OCI-LY1 (cell line): ENCODE data around the gene CNTROB.

Experiments used
- H2AFZ ChIP-seq: fragments of 200-600 bp; sonication (generic), shearing (Covaris generic); 2 replicates; pipeline ENCODE4 v1.6.0; 2014; ENCODE audit warnings: antibody characterized with exemption, mild to moderate bottlenecking, low read length
- H3F3A ChIP-seq: fragments of 200-600 bp; sonication (generic), shearing (Covaris generic); 2 replicates; pipeline ENCODE4 v1.6.0; 2014; ENCODE audit warnings: mild to moderate bottlenecking, antibody characterized with exemption, low read length, moderate library complexity; ENCODE audit not compliant: insufficient read depth
- H3K27ac ChIP-seq: fragments of 200-600 bp; sonication (generic); 2 replicates; pipeline ENCODE4 v1.5.1; 2014; ENCODE audit warnings: low read length, mixed run types, mild to moderate bottlenecking, low read depth; ENCODE audit not compliant: poor library complexity, severe bottlenecking
- H3K27me3 ChIP-seq: fragments of 200-600 bp; sonication (generic); 2 replicates; pipeline ENCODE4 v1.6.0; 2014; ENCODE audit warnings: antibody characterized with exemption, mild to moderate bottlenecking, low read length, moderate library complexity; ENCODE audit not compliant: insufficient read depth
- H3K36me3 ChIP-seq: fragments of 200-600 bp; sonication (generic); 2 replicates; pipeline ENCODE4 v1.6.1; 2014; ENCODE audit warnings: mild to moderate bottlenecking, antibody characterized with exemption, low read length, moderate library complexity, mixed read lengths; ENCODE audit not compliant: insufficient read depth
- H3K4me1 ChIP-seq: fragments of 200-600 bp; sonication (generic); 2 replicates; pipeline ENCODE4 v1.5.1; 2014; ENCODE audit warnings: mild to moderate bottlenecking, low read length, moderate library complexity; ENCODE audit not compliant: insufficient read depth, severe bottlenecking
- H3K4me2 ChIP-seq: fragments of 200-600 bp; sonication (generic), shearing (Covaris generic); 2 replicates; pipeline ENCODE4 v1.6.1; 2014; ENCODE audit warnings: low read length
- H3K4me3 ChIP-seq: fragments of 200-600 bp; sonication (generic); 2 replicates; pipeline ENCODE4 v1.5.1; 2014; ENCODE audit warnings: low read length, low read depth, mild to moderate bottlenecking, mixed read lengths; ENCODE audit not compliant: poor library complexity, severe bottlenecking
- H3K79me2 ChIP-seq: fragments of 200-600 bp; shearing (Covaris generic); 2 replicates; pipeline ENCODE4 v1.6.1; 2016; ENCODE audit warnings: mixed run types, low read length, mixed read lengths; ENCODE audit not compliant: insufficient read depth
- H3K9ac ChIP-seq: fragments of 200-600 bp; sonication (generic), shearing (Covaris generic); 2 replicates; pipeline ENCODE4 v1.6.1; 2014; ENCODE audit warnings: mild to moderate bottlenecking, low read length, mixed read lengths
- H3K9me2 ChIP-seq: fragments of 200-600 bp; sonication (generic), shearing (Covaris generic); 2 replicates; pipeline ENCODE4 v1.6.1; 2014; ENCODE audit warnings: low read depth, mild to moderate bottlenecking, low read length, mixed read lengths
- H3K9me3 ChIP-seq: fragments of 200-600 bp; shearing (Covaris generic); 2 replicates; pipeline ENCODE4 v1.6.1; 2014; ENCODE audit warnings: low read length, mixed read lengths
- H4K20me1 ChIP-seq: fragments of 200-600 bp; sonication (generic), shearing (Covaris generic); 2 replicates; pipeline ENCODE4 v1.6.0; 2016; ENCODE audit warnings: mild to moderate bottlenecking, low read length; ENCODE audit not compliant: insufficient read depth
- CTCF ChIP-seq: fragments of 200-600 bp; sonication (generic), shearing (Covaris generic); IDR thresholded peaks from 2 replicates; pipeline ENCODE4 v1.5.1; 2017; ENCODE audit warnings: mild to moderate bottlenecking, antibody characterized with exemption, low read length, moderate library complexity, mixed read lengths
- EZH2 ChIP-seq: fragments of 200-600 bp; sonication (generic), shearing (Covaris generic); IDR thresholded peaks from 2 replicates; pipeline ENCODE4 v1.8.0; 2017; ENCODE audit warnings: borderline replicate concordance, mixed run types, mild to moderate bottlenecking, antibody characterized with exemption, low read length, moderate library complexity, mixed read lengths

Gene CNTROB

GRCh38 chr17:7912927-7913524 lies 19.0 kb upstream of the CNTROB start:
- H4K20me1 ChIP-seq = no peaks in the 10 kb centered on the region
- no peaks in the 10 kb centered on the region for H3F3A ChIP-seq
- H3K27me3 ChIP-seq = no peaks in the 10 kb centered on the region
- no peak overlapping the region for H3K4me3 ChIP-seq
- no peaks in the 10 kb centered on the region for H3K9me3 ChIP-seq
- H3K9ac ChIP-seq = no peak overlapping the region
- peaks cover 22% of the 10 kb centered on the region for H3K4me1 ChIP-seq
- TF ChIP-seq EZH2 (no peak), CTCF (peak; percentile 82)
- H3K36me3 ChIP-seq = peaks cover 46% of the 10 kb centered on the region
- no peaks in the 10 kb centered on the region for H3K79me2 ChIP-seq
- no peak overlapping the region for H3K4me2 ChIP-seq
- H2AFZ ChIP-seq = no peak overlapping the region
- no peak overlapping the region for H3K27ac ChIP-seq
- H3K9me2 ChIP-seq = no peaks in the 10 kb centered on the region

GRCh38 chr17:7915179-7915610 lies 16.8 kb upstream of the CNTROB start:
- H3K9me3 ChIP-seq = no peaks in the 10 kb centered on the region
- no peak for TF ChIP-seq CTCF
- no peak for TF ChIP-seq EZH2
- no peaks in the 10 kb centered on the region for H3F3A ChIP-seq
- H3K36me3 ChIP-seq = peaks cover 24% of the 10 kb centered on the region
- peak overlapping the region; percentile 52 for H3K27ac ChIP-seq
- H2AFZ ChIP-seq = no peak overlapping the region
- H3K27me3 ChIP-seq = no peaks in the 10 kb centered on the region
- no peaks in the 10 kb centered on the region for H4K20me1 ChIP-seq
- peak overlapping the region; percentile 67 for H3K4me3 ChIP-seq
- peak overlapping the region; percentile 75 for H3K9ac ChIP-seq
- H3K9me2 ChIP-seq = no peaks in the 10 kb centered on the region
- H3K4me2 ChIP-seq = peak overlapping the region; percentile 96
- no peaks in the 10 kb centered on the region for H3K79me2 ChIP-seq
- peaks cover 22% of the 10 kb centered on the region for H3K4me1 ChIP-seq

- Histone ChIP-seq H2AFZ (0 out of 2 replicates have a peak within 1 kb of the TSS, but pooled peaks have one; percentile 59), H3K27me3 (no peaks in the 10 kb centered on the region), H3K4me2 (peak within 1 kb of the TSS; percentile 96), H3K9me2 (no peaks in the 10 kb centered on the region), H3F3A (no peaks in the 10 kb centered on the region), H3K79me2 (no peaks in the 10 kb centered on the region), H3K4me3 (peak within 1 kb of the TSS; percentile 67), H3K9me3 (no peaks in the 10 kb centered on the region), H3K4me1 (peaks cover 22% of the 10 kb centered on the region), H4K20me1 (no peaks in the 10 kb centered on the region), H3K36me3 (peaks cover 18% of the 10 kb centered on the region), H3K27ac (peak within 1 kb of the TSS; percentile 63), H3K9ac (peak within 1 kb of the TSS; percentile 77)
- TF ChIP-seq EZH2 = no peak
- TF ChIP-seq CTCF = no peak
Observed at GRCh38 chr17:7915611-7916384, 16.2 kb upstream of the CNTROB start, which contains the start of gene RNF227. RNF227 (minus strand) TSS chr17:7916289; CDS start chr17:7916195, 94 bp downstream.
